ENCODE data around the gene WSCD2.

DNA sequence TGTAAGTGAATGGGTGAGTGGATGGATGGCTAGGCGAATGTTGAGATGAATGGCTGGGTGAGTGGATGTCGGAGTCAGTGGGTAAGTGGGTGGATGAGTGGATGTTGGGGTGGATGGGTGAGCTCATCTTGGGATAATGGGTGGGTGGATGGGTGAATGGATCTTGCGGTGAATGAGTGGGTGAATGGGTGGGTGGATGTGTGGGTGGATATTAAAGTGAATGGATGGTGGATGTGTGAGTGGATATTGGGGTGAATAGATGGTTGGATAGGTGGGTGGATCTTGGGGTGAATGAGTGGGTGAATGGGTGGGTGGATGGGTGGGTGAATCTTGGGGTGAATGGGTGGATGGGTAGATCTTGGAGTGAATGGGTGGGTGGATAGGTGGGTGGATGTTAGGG lies 158.1 kb downstream of the WSCD2 start:
- TF ChIP-seq GATA3 (IDR thresholded peaks at IDR 0.05; ENCODE audit: low read depth, low read length) (no peak), GATA2 (IDR thresholded peaks at IDR 0.05; ENCODE audit: low read depth, low read length) (no peak)
